ENCODE measurements around the gene DNM3.

The DNM3 gene

GRCh38 chr1:172460177-172460576, 618.9 kb downstream of the DNM3 start:
- ChIA-PET POLR2A (no interaction called here), CTCF (interaction anchor here (0.7 kb wide), 1 partner anchor 9 kb away, joined by 5 read pairs; no protein-coding TSS in a partner anchor)
- no peak for DNase-seq (ENCODE audit: extremely low spot score)
- no peak for TF ChIP-seq ZNF384 (IDR thresholded peaks at IDR 0.05)
- TF ChIP-seq ELF4 (IDR thresholded peaks at IDR 0.05): no peak
- no peak for TF ChIP-seq FOXK2 (IDR thresholded peaks at IDR 0.05)
- no peak for TF ChIP-seq LEF1 (IDR thresholded peaks at IDR 0.05; ENCODE audit: borderline replicate concordance)
- TF ChIP-seq SUZ12 (IDR thresholded peaks at IDR 0.05): no peak

- TF ChIP-seq NFRKB (IDR thresholded peaks at IDR 0.05) (no peak), CTBP1 (IDR thresholded peaks at IDR 0.05; ENCODE audit: borderline replicate concordance) (no peak), ELF4 (IDR thresholded peaks at IDR 0.05) (no peak), LEF1 (IDR thresholded peaks at IDR 0.05; ENCODE audit: borderline replicate concordance) (no peak), ZNF384 (IDR thresholded peaks at IDR 0.05) (no peak)
- CTCF ChIA-PET: no interaction called here
- POLR2A ChIA-PET: no interaction called here
Measured at GRCh38 chr1:172460887-172461315, 619.6 kb downstream of the DNM3 start.

More at GRCh38 chr1:172460887-172461315, 619.6 kb downstream of the DNM3 start:
- no peak for DNase-seq (ENCODE audit: extremely low spot score)
